K562 (cell line): ENCODE measurements around the gene DDX39A. TPM values are rescaled to one million over a fixed set of nuclear protein-coding genes. Genes with fewer than 3 reads are reported as not detected.
A peak's percentile ranks its signal among the peaks of the same experiment; 100 is the strongest.

Experiments used
- ATF3 ChIP-seq, 2 experiments: fragments of 450-650 bp in 1 of 2; sonication (generic) in 1 of 2; formaldehyde crosslinking in 1 of 2; IDR thresholded peaks in 1 of 2; conservative IDR thresholded peaks in 1 of 2; 2 replicates each; pipeline versions ENCODE4 v1.6.1 to v1.8.1; 2016 to 2023; ENCODE audit warnings: mild to moderate bottlenecking in 2 of 2, moderate library complexity in 2 of 2, inconsistent platforms in 1 of 2, missing genetic modification reagents in 1 of 2
- CHD7 ChIP-seq: fragments of 200-600 bp; sonication (generic); IDR thresholded peaks from one replicate; pipeline ENCODE4 v1.6.1; 2012; ENCODE audit warnings: mild to moderate bottlenecking, low read depth, low read length, inconsistent platforms
- DACH1 ChIP-seq: fragments of 450-650 bp; IDR thresholded peaks from 2 replicates; pipeline ENCODE4 v1.6.1; 2018; ENCODE audit not compliant: partially characterized antibody
- FOXM1 ChIP-seq, 2 experiments: fragments of 450-650 bp in 1 of 2; sonication (generic) in 1 of 2; formaldehyde crosslinking in 1 of 2; IDR thresholded peaks; 2 replicates each; pipeline versions ENCODE4 v1.6.1 to v1.9.0; 2017 to 2022; ENCODE audit warnings: low read depth in 2 of 2, mild to moderate bottlenecking in 2 of 2, missing genetic modification reagents in 1 of 2, moderate library complexity in 1 of 2
- GTF3C2 ChIP-seq: IDR thresholded peaks from 3 replicates; pipeline ENCODE4 v1.6.1; 2011; ENCODE audit warnings: borderline replicate concordance, mild to moderate bottlenecking, moderate library complexity; ENCODE audit not compliant: insufficient read length; ENCODE audit errors: extremely low read depth
- HDGF ChIP-seq: fragments of 450-650 bp; IDR thresholded peaks from 2 replicates; pipeline ENCODE4 v1.6.1; 2016
- KDM2B ChIP-seq: fragments of 250-450 bp; sonication (Bioruptor Pico); IDR thresholded peaks from 2 replicates; pipeline ENCODE4 v1.8.0; 2021; ENCODE audit warnings: mild to moderate bottlenecking, moderate library complexity
- POLR2B ChIP-seq: fragments of 450-650 bp; IDR thresholded peaks from 2 replicates; pipeline ENCODE4 v1.6.1; 2018; ENCODE audit warnings: low read depth; ENCODE audit not compliant: partially characterized antibody
- SMAD4 ChIP-seq: fragments of 250-450 bp; sonication (Bioruptor Pico); conservative IDR thresholded peaks from 2 replicates; pipeline ENCODE4 v1.8.0; 2021; ENCODE audit warnings: inconsistent platforms, mild to moderate bottlenecking, moderate library complexity
- SREBF2 ChIP-seq: sonication (generic); formaldehyde crosslinking; IDR thresholded peaks from 2 replicates; pipeline ENCODE4 v1.4.0; 2020; ENCODE audit warnings: mild to moderate bottlenecking, missing genetic modification reagents
- ZNF121 ChIP-seq: sonication (generic); formaldehyde crosslinking; conservative IDR thresholded peaks from 2 replicates; pipeline ENCODE4 v1.8.0; 2022; ENCODE audit warnings: missing genetic modification reagents
- ZNF507 ChIP-seq: conservative IDR thresholded peaks from 2 replicates; pipeline ENCODE4 v1.6.1; 2017; ENCODE audit warnings: missing genetic modification characterization, missing compliant biosample characterization
- ZNF77 ChIP-seq: fragments of 250-450 bp; sonication (Bioruptor Pico); IDR thresholded peaks from 2 replicates; pipeline ENCODE4 v1.5.0; 2020
- polyA plus RNA-seq, 8 experiments: library from polyadenylated mRNA; depleted of rRNA in 4 of 8; stranded (reverse) in 5 of 8; unstranded in 3 of 8; fragments of >200 nt; fragmentation: Nextera tagmentation in 2 of 8; fragmentation: Illumina TruSeq in 1 of 8; extraction: Ambion mirVana in 2 of 8; extraction: Trizol in 1 of 8; gene quantifications; 2 replicates each; pipeline versions ENCODE4 v1.2.1 to v1.2.3, GENCODE V29; 2011 to 2014; ENCODE audit warnings: inconsistent platforms in 1 of 8, missing spikeins in 1 of 8
- total RNA-seq, 7 experiments: library from RNA; depleted of rRNA in 6 of 7; stranded (reverse); fragments of >200 nt in 6 of 7; fragmentation: Illumina TruSeq in 2 of 7; extraction: Trizol in 2 of 7; gene quantifications; 2 replicates each; pipeline versions ENCODE4 v1.2.1 to v1.2.3, GENCODE V29; 2011 to 2021; ENCODE audit warnings: low replicate concordance in 1 of 7

Gene DDX39A
- total and polyA plus RNA-seq, 9 of the 15 experiments (the other 6 are each of a cell fraction or from before 2014, with no cell fraction given): 90.3 to 250 (median 188) TPM

GRCh38 chr19:14425696-14426138 is 6.6 kb upstream of the DDX39A start (continued):
- TF ChIP-seq GTF3C2: no peak
- TF ChIP-seq SMAD4 (CRISPR knock-in tag): no peak
- TF ChIP-seq SREBF2 (CRISPR knock-in tag): no peak
- no peak for TF ChIP-seq POLR2B
- no peak for TF ChIP-seq DACH1
- TF ChIP-seq ZNF507 (tag): no peak
- TF ChIP-seq CHD7: no peak
- 0 out of 2 replicates have a peak, but pooled peaks have one; percentile 16 for TF ChIP-seq HDGF
- TF ChIP-seq ZNF77 (CRISPR knock-in tag): no peak
- no peak for TF ChIP-seq ZNF121 (CRISPR knock-in tag)
- peak; percentile 49; the same call in 1 of the 2 replicates for TF ChIP-seq FOXM1 (IDR thresholded peaks at IDR 0.05; ENCODE audit: low read depth)
- no peak for TF ChIP-seq FOXM1 (CRISPR knock-in tag; IDR thresholded peaks at IDR 0.05; ENCODE audit: low read depth)
- TF ChIP-seq KDM2B (CRISPR knock-in tag): no peak
- TF ChIP-seq ATF3 (IDR thresholded peaks at IDR 0.05): 0 out of 2 replicates have a peak, but pooled peaks have one; percentile 13
- no peak for TF ChIP-seq ATF3 (CRISPR knock-in tag; conservative IDR thresholded peaks at IDR 0.05)
